AG04449 (cell line): ENCODE results near the gene SMYD3.

Source experiments
- CTCF ChIA-PET: fragments of 350-600 bp; formaldehyde crosslinking; extraction: SDS; loops from one replicate; lab custom pipeline; 2021; ENCODE audit warnings: antibody characterized with exemption; lab: Yijun Ruan, JAX
- POLR2A ChIA-PET: fragments of 400-600, 350-600 bp; formaldehyde crosslinking; extraction: SDS; loops from one replicate; lab custom pipeline; 2020; ENCODE audit warnings: antibody characterized with exemption, inconsistent platforms; lab: Yijun Ruan, JAX
- DNase-seq: peaks from one replicate; pipeline ENCODE4 v3.0.0-alpha.2; 2010; ENCODE audit warnings: low read depth, low spot score
- H3K4me3 ChIP-seq: 2 replicates; pipeline ENCODE4 v1.5.1; 2011; ENCODE audit warnings: low read depth, mild to moderate bottlenecking, control low read depth, low read length
- TF ChIP-seq, protein P1 (sequence below): IDR thresholded peaks from one replicate; pipeline ENCODE4 v1.5.1; 2011; ENCODE audit warnings: mild to moderate bottlenecking, moderate library complexity, low read length, control low read depth, inconsistent platforms; ENCODE audit not compliant: insufficient read depth; ENCODE audit errors: missing control alignments

SMYD3 gene

GRCh38 chr1:246064891-246065290, 442.2 kb downstream of the SMYD3 start:
- no peak for DNase-seq
- TF ChIP-seq, protein P1, sequence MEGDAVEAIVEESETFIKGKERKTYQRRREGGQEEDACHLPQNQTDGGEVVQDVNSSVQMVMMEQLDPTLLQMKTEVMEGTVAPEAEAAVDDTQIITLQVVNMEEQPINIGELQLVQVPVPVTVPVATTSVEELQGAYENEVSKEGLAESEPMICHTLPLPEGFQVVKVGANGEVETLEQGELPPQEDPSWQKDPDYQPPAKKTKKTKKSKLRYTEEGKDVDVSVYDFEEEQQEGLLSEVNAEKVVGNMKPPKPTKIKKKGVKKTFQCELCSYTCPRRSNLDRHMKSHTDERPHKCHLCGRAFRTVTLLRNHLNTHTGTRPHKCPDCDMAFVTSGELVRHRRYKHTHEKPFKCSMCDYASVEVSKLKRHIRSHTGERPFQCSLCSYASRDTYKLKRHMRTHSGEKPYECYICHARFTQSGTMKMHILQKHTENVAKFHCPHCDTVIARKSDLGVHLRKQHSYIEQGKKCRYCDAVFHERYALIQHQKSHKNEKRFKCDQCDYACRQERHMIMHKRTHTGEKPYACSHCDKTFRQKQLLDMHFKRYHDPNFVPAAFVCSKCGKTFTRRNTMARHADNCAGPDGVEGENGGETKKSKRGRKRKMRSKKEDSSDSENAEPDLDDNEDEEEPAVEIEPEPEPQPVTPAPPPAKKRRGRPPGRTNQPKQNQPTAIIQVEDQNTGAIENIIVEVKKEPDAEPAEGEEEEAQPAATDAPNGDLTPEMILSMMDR = no peak
- H3K4me3 ChIP-seq = no peak overlapping the region
- POLR2A ChIA-PET = no interaction called here
- CTCF ChIA-PET = interaction anchor here (1.1 kb wide), 1 partner anchor 23 kb away, joined by 3 read pairs; no protein-coding TSS in a partner anchor

GRCh38 chr1:246063013-246063616, 444.0 kb downstream of the SMYD3 start:
- no peak overlapping the region for H3K4me3 ChIP-seq
- POLR2A ChIA-PET = no interaction called here
- DNase-seq = no peak
- CTCF ChIA-PET = no interaction called here
- TF ChIP-seq, protein P1 = no peak

DNA sequence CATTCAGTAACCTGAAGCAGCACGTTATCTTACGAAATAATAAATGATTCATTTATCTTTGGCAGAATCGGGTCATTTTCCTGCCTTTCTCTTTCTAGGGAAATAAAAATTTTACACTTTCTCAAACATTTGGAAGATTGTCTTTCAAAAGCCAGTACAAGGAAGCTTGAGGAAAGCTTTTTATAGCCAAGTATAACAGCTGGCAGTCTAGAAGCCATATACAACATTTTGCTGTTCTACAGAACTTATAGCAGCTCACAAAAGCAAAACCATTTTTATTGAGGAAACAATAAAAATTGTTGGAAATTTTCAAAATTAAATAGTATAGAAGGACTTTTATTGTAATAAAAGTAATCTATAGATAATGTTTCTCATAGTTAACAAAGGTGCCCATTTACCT, 448.6 kb downstream of the SMYD3 start:
- POLR2A ChIA-PET = no interaction called here
- DNase-seq = no peak
- TF ChIP-seq, protein P1 = no peak
- no peak overlapping the region for H3K4me3 ChIP-seq
- CTCF ChIA-PET = no interaction called here

DNA sequence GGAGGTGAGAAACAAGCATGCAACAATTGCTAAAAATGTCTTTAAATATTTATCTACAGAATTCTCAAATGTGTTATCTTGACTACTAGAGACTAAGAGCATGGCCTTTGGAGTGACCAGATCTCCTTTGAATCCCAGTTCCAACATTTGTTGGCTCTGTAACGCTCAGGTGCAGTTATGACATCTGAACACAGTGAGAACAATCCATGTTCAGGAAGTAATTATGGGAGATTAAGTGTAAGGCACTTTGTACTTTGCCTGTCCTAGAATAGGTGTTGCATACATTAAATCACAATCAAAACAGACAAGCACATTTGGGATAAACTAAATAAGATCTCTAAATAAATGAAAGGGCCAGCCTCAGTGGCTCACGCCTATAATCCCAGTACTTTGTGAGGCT, 454.5 kb downstream of the SMYD3 start:
- ChIA-PET CTCF (no interaction called here), POLR2A (no interaction called here)
- DNase-seq = no peak
- H3K4me3 ChIP-seq = no peak overlapping the region
- TF ChIP-seq, protein P1 = no peak

GRCh38 chr1:246051909-246052518, 455.1 kb downstream of the SMYD3 start:
- TF ChIP-seq, protein P1 = no peak
- DNase-seq = no peak
- H3K4me3 ChIP-seq = no peak overlapping the region
- ChIA-PET CTCF (no interaction called here), POLR2A (no interaction called here)

DNA sequence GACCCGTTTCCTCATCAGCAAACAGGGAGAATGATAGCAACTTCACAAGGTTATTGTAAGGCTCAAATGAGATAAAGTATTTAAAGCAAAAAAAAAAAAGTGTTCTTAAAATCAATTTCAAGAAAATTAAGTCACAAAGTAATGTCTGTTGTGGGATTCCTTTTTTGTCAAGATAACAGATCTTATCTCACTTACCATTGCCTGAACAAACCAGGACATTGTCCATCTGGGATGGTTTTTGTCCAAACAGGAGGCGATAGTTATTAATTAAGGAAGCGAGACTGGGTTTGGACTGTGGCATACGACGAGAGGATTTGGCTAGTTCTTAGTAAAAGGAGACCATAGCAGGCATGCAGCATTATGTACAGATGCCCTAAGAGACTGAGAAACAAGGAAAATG, 458.4 kb downstream of the SMYD3 start:
- no peak for DNase-seq
- ChIA-PET POLR2A (no interaction called here), CTCF (no interaction called here)
- H3K4me3 ChIP-seq = no peak overlapping the region
- TF ChIP-seq, protein P1 = no peak
